GM10248 (cell line): ENCODE results near the gene HDAC9.

Source experiments
- CTCF ChIA-PET: fragments of 300-600 bp; sonication (Branson Sonifier 250); formaldehyde crosslinking; extraction: SDS; loops from one replicate; lab custom pipeline; 2021; ENCODE audit warnings: antibody characterized with exemption; lab: Yijun Ruan, JAX
- POLR2A ChIA-PET: fragments of 350-650 bp; sonication (Branson Sonifier 250); formaldehyde crosslinking; extraction: SDS; loops from one replicate; lab custom pipeline; 2020; ENCODE audit warnings: antibody characterized with exemption; lab: Yijun Ruan, JAX
- DNase-seq: peaks from one replicate; pipeline ENCODE4 v3.0.0; 2012; ENCODE audit errors: extremely low spot score
- CTCF ChIP-seq: IDR thresholded peaks from 2 replicates; pipeline ENCODE4 v1.5.1; 2012; ENCODE audit warnings: mild to moderate bottlenecking, low read depth; ENCODE audit errors: extremely low read depth, missing control alignments, control extremely low read depth

HDAC9 gene

DNA sequence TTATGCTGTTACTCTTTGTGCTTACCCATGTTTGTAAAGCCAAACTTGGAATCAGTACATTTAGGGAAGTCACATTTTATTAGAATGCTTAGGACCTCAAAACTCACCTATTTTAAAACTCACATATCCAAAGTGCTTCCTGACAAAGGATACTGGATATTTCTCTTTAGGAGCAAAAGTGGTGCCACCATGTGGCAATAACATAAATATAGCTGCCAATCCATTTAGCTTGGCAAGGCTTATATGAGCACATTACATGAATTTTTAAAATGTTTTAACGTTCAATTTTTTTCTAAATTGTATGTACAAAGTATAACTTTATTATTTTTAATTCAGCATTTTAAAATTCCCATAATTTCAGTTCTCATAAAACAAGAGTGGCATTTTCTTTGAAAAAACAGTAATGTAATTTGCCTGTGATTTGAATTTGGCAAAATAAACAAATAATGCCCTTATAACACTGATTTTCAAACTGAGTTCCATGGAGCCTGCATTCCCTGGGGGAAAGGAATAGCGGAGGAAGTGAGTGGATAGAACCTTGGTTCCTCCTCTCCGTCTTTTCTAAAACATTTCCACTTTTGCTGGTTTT is 75.4 kb downstream of the HDAC9 start:
- POLR2A ChIA-PET = no interaction called here
- peak; percentile 36 for TF ChIP-seq CTCF
- DNase-seq = no peak
- CTCF ChIA-PET = interaction anchor here (1.4 to 1.8 kb wide), 3 partner anchors 9 to 218 kb away, joined by 3 to 7 read pairs (median 5); no protein-coding TSS in a partner anchor

DNA sequence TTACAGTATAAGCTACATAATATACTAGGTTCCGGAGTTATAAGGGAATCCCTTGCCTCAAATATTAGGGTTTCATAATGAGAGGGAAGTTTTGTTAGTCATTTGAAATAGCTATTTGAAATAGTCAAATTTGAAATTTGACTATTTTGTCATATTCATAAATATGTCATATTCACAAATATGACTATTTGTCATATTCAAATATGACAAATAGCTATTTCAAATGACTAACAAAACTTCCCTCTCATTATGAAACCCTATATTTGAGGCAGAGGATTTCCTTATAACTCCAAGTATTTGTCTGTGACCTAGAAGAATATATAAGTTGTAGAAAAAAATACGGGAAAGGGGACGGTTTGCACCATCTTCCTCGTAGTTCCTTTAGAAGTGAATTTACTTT is 76.6 kb downstream of the HDAC9 start:
- CTCF ChIA-PET = interaction anchor here (1.2 to 2.9 kb wide), 3 partner anchors 11 to 253 kb away, joined by 3 to 11 read pairs (median 4); no protein-coding TSS in a partner anchor
- no peak for DNase-seq
- POLR2A ChIA-PET = no interaction called here
- no peak for TF ChIP-seq CTCF

DNA sequence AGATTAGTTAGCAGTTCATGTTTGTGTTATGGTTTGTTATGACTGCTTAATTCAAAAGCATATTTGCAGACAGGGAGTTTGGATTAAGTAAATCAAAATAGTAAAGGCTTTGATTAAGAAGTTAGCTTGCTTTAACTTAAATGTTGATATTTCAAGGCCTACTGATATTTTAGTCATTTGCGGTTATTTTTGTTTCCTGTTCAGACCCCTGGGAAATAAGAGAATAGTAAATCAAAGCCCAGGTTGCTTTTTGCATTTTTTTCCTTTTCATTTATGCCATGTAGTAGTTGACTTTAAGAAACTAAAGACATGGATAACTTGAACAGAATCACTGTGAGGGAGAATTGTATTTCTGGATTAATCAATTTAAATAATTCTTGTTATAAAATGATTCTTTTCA is 77.3 kb downstream of the HDAC9 start:
- POLR2A ChIA-PET = no interaction called here
- CTCF ChIA-PET = interaction anchor here (1.2 to 2.9 kb wide), 8 partner anchors 10 to 254 kb away, joined by 3 to 11 read pairs (median 4); no protein-coding TSS in a partner anchor

DNA sequence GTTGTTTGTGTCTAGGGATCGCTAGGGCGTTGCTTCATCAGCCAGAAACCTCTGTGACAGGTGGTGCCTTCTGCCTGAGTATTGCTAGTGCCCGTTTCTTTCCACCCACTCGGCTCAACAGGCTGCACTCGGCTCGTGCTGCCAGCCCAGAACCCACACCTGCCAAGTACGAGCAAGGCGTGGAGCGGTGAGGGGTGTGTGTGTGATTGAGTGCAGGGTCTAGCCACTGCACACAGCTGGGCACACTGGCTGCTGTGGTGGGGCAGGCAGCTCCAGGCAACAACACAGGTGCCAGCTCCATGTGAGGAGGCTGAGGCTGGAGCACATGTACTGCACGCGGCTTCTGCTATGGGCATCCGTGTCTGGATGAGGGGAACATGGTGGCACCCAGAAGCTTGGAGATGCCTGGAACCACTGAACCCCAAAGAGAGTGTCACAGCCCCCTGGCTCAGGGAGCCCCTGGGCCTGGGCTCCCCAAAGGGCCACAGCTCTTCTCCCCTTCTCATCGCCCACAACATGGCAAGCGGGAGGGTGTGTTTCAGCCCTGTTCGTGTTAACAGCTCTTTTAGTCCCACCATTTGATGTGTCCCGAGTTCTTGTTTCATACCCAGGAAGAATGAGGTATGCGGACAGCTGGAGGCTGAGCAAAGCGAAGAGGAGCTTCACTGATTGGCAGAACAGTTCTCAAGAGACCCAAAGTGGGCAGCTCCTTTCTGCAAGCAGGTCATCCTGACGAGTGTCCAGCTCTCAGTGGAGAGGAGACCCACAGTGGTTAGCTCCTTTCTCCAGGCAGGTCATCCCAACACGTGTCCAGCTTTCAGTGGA is 78.1 kb downstream of the HDAC9 start:
- ChIA-PET POLR2A (no interaction called here), CTCF (interaction anchor here (0.8 to 2.9 kb wide), 11 partner anchors 9 to 804 kb away, joined by 3 to 11 read pairs (median 4); no protein-coding TSS in a partner anchor)
- no peak for DNase-seq
- no peak for TF ChIP-seq CTCF

More for the DNA sequence above, 77.3 kb downstream of the HDAC9 start:
- DNase-seq = no peak
- TF ChIP-seq CTCF = no peak

GRCh38 chr7:18574235-18574540 is 78.6 kb downstream of the HDAC9 start:
- DNase-seq = no peak
- no peak for TF ChIP-seq CTCF
- CTCF ChIA-PET = interaction anchor here (0.8 to 2.9 kb wide), 11 partner anchors 9 to 1135 kb away, joined by 3 to 11 read pairs (median 4); partner anchors contain the start of gene POLR1F
- POLR2A ChIA-PET = no interaction called here

DNA sequence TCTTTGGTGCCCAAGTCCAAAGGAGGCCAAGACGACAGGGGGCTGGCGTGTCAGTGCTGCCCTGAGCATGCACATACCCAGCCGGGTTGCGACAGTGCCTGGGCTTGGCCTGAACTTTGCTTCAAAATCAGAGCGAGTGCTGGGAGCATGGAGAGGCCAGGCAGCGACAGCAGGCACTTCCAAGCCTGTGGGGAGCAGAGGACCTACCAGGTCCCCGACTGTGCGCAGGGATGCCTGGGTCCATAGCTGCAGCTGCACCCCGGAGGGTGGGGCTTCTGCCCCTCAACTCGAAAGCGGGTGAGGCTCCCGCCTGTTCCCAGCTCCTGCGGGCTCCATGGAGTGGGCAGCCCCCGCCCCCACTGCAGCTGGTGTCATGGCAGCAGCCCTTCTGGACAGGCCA is 79.1 kb downstream of the HDAC9 start:
- ChIA-PET CTCF (interaction anchor here (1.1 to 2.9 kb wide), 9 partner anchors 9 to 1134 kb away, joined by 3 to 11 read pairs (median 4); partner anchors contain the start of gene POLR1F), POLR2A (no interaction called here)
- DNase-seq = no peak
- TF ChIP-seq CTCF = no peak
